ENCODE data around the gene KATNB1.

DNA sequence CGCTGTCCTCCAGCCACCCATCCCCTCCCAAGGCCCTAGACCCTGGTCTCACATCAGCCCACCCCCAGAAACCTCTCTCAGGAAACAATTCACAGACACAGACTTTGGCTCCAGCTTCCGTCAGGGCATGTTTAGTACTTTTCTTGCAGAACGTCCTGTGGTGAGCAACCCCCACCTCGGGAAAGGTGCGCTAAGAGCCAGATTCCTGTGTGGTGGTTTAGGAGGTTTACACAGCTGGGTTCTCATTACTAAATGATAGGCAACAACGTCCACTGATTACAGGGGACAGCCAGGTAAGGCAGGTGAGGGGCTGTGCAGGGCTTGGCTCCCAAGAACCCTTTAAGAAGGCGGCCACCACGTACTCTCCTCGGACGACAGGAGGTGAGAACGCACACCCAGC is 37.4 kb downstream of the KATNB1 start:
- TF ChIP-seq POLR2A (IDR thresholded peaks at IDR 0.05; ENCODE audit: low read depth, low read length) = no peak
- TF ChIP-seq SPI1 (IDR thresholded peaks at IDR 0.05; ENCODE audit: low read depth, low read length) = no peak
- TF ChIP-seq POLR2AphosphoS5 (IDR thresholded peaks at IDR 0.05; ENCODE audit: low read depth, low read length) = no peak

Data from GM12891 (cell line).